ENCODE results near the gene MAP3K20. TPM values are rescaled to one million over a fixed set of nuclear protein-coding genes. Genes with fewer than 3 reads are reported as not detected.

Gene MAP3K20
- total and polyA plus RNA-seq, 2 donors (not counting 3 experiments of a cell fraction or from before 2014, with no cell fraction given): 7.8 to 31.5 TPM

DNA sequence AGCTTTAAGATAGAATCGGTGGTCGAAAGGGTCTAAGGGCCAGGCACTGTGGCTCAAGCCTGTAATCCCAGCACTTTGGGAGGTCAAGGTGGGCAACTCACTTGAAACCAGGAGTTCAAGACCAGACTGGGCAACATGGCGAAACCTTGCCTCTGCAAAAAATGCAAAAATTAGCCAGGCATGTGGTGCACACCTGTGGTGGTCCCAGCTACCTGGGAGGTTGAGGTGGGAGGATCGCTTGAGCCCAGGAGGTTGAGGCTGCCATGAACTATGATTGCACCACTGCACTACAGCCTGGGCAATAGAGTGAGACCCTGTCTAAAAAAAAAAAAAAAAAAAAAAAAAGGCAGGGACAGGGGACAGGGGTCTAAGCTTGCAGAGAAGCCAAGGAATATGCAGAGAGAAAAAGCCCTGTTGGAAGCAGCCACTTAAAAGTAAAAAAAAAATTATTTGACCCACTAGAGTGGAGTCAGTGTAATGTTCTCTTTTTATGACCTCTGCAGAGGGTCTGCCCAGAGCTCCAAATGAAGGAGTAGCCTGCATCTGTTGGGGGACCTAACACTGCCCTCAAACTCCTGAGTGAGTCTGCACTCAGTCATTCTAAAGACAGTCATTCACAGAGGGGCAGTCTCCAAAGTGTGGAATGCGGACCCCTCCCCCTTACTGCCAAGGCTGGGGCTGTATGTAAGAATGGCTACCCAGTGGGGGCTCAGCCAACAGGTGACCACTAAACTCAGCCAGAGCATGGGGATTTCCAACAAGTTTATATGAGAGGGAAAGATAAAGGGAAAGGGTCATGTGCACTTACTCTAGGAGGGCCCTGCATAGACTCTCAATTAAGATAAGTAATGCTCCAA, 160.5 kb downstream of the MAP3K20 start:
- DNase-seq (ENCODE audit: low read depth, low spot score) (no peak), FAIRE-seq (no peak)
- H3K27ac ChIP-seq (ENCODE audit: insufficient read depth, low read depth, low read length): no peak overlapping the region
- no peaks in the 10 kb centered on the region for H3K36me3 ChIP-seq (ENCODE audit: control insufficient read depth in 2 of 2, extremely low read depth in 1 of 2, insufficient read depth in 2 of 2, low read length in 2 of 2)
- H3K4me3 ChIP-seq (replicated peaks in 1 of 3; ENCODE audit: insufficient read depth in 1 of 3, low read depth in 1 of 3, low read length in 3 of 3): no peak overlapping the region
- no peak for TF ChIP-seq POLR2AphosphoS5 (IDR thresholded peaks at IDR 0.05; ENCODE audit: insufficient read depth, low read depth, low read length)
- no peak for TF ChIP-seq JUN (IDR thresholded peaks at IDR 0.05; ENCODE audit: borderline replicate concordance, insufficient read depth, insufficient read length, low read depth)
- no peak for TF ChIP-seq FOS (IDR thresholded peaks at IDR 0.05; ENCODE audit: borderline replicate concordance, insufficient read depth, low read length)
- no peak for TF ChIP-seq GATA2 (IDR thresholded peaks at IDR 0.05; ENCODE audit: insufficient read depth, insufficient read length, low read depth, low read length)
- no peak for TF ChIP-seq MYC (IDR thresholded peaks at IDR 0.05; ENCODE audit: low read depth, low read length)
- TF ChIP-seq, protein P1, sequence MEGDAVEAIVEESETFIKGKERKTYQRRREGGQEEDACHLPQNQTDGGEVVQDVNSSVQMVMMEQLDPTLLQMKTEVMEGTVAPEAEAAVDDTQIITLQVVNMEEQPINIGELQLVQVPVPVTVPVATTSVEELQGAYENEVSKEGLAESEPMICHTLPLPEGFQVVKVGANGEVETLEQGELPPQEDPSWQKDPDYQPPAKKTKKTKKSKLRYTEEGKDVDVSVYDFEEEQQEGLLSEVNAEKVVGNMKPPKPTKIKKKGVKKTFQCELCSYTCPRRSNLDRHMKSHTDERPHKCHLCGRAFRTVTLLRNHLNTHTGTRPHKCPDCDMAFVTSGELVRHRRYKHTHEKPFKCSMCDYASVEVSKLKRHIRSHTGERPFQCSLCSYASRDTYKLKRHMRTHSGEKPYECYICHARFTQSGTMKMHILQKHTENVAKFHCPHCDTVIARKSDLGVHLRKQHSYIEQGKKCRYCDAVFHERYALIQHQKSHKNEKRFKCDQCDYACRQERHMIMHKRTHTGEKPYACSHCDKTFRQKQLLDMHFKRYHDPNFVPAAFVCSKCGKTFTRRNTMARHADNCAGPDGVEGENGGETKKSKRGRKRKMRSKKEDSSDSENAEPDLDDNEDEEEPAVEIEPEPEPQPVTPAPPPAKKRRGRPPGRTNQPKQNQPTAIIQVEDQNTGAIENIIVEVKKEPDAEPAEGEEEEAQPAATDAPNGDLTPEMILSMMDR (IDR thresholded peaks at IDR 0.05; ENCODE audit: extremely low read depth in 1 of 2, insufficient read depth in 1 of 2, low read depth in 1 of 2, low read length in 2 of 2): no peak
- no peak for TF ChIP-seq EZH2 (IDR thresholded peaks at IDR 0.05; ENCODE audit: borderline replicate concordance, low read depth, low read length, severe bottlenecking)
- TF ChIP-seq, protein P2, sequence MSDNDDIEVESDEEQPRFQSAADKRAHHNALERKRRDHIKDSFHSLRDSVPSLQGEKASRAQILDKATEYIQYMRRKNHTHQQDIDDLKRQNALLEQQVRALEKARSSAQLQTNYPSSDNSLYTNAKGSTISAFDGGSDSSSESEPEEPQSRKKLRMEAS (IDR thresholded peaks at IDR 0.05; ENCODE audit: insufficient read depth, insufficient read length): no peak
- no peak for TF ChIP-seq POLR2A (IDR thresholded peaks at IDR 0.05; ENCODE audit: low read depth, low read length)
- dilution Hi-C loops (cut with MboI; ENCODE audit: extremely low pct_ligation_motif_present, low sequenced_read_pairs) (no loop called here), intact Hi-C loops (cut with micrococcal nuclease) (no loop called here)
- H4K20me1 ChIP-seq (replicated peaks; ENCODE audit: control insufficient read depth, extremely low read depth, insufficient read depth, low read length): no peaks in the 10 kb centered on the region
- H2AFZ ChIP-seq (ENCODE audit: low read depth, low read length): no peak overlapping the region
- H3K79me2 ChIP-seq (ENCODE audit: control insufficient read depth, insufficient read depth, low read length): no peaks in the 10 kb centered on the region
- ChIA-PET POLR2A (no interaction called here), CTCF (no interaction called here)
- H3K27me3 ChIP-seq (ENCODE audit: control insufficient read depth in 2 of 2, insufficient read depth in 2 of 2, low read length in 2 of 2): no peaks in the 10 kb centered on the region
- BruUV-seq (replicated peaks): no TSS peak
- H3K9ac ChIP-seq (replicated peaks; ENCODE audit: extremely low read depth, insufficient read depth, low read length): no peak overlapping the region
- H3K9me3 ChIP-seq (replicated peaks; ENCODE audit: control insufficient read depth, insufficient read depth, low read length): no peaks in the 10 kb centered on the region
- no peak overlapping the region for H3K4me2 ChIP-seq (ENCODE audit: insufficient read depth, low read length)
- no peaks in the 10 kb centered on the region for H3K4me1 ChIP-seq (ENCODE audit: control insufficient read depth, extremely low read depth, insufficient read depth, low read length)
- no peaks in the 10 kb centered on the region for H3K9me1 ChIP-seq (replicated peaks; ENCODE audit: control insufficient read depth, extremely low read depth, insufficient read depth, low read length)
